ENCODE measurements around the gene IHH. TPM values are rescaled to one million over a fixed set of nuclear protein-coding genes. Genes with fewer than 3 reads are reported as not detected.

IHH gene
- total RNA-seq, 3 donors from 2014 or later (not counting 1 experiment from before 2014, with no cell fraction given): not detected

DNA sequence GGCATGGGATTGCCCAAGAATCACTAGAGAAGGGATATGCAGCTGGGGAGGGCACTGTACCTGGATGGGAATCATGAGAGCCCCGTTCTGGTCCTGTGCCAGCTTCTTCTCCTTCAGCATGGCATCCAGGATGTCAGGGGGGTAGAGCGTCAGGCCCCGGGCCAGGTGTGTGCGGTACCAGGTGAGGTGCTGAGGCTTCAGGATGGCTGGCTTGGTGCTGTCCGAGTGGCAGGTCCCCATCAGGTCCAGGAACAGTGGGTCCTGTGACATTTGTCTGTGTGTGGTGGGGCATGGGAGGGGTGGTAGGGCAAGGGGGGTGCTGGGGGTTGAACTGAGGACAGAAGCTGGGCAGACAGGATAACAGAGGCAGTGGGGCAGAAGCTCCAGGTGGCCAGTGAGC, 32.6 kb downstream of the IHH start:
- Mint-ChIP-seq H3K36me3 (no peaks in the 10 kb centered on the region), H3K4me3 (no peak overlapping the region), H3K27me3 (ENCODE audit: low read depth in 2 of 2) (peaks cover 3 to 10% of the 10 kb centered on the region in 2 donors), H3K4me1 (no peaks in the 10 kb centered on the region), H3K9me3 (no peaks in the 10 kb centered on the region), H3K27ac (no peak overlapping the region)
- H3K4me3 ChIP-seq (ENCODE audit: low read length): no peak overlapping the region
- TF ChIP-seq, protein P1, sequence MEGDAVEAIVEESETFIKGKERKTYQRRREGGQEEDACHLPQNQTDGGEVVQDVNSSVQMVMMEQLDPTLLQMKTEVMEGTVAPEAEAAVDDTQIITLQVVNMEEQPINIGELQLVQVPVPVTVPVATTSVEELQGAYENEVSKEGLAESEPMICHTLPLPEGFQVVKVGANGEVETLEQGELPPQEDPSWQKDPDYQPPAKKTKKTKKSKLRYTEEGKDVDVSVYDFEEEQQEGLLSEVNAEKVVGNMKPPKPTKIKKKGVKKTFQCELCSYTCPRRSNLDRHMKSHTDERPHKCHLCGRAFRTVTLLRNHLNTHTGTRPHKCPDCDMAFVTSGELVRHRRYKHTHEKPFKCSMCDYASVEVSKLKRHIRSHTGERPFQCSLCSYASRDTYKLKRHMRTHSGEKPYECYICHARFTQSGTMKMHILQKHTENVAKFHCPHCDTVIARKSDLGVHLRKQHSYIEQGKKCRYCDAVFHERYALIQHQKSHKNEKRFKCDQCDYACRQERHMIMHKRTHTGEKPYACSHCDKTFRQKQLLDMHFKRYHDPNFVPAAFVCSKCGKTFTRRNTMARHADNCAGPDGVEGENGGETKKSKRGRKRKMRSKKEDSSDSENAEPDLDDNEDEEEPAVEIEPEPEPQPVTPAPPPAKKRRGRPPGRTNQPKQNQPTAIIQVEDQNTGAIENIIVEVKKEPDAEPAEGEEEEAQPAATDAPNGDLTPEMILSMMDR (IDR thresholded peaks at IDR 0.05): no peak
- 81% methylated on average over 5 of the region's 5 CpGs for WGBS (ENCODE audit: insufficient coverage)
- no peaks in the 10 kb centered on the region for H3K36me3 ChIP-seq (ENCODE audit: control insufficient read depth, insufficient read depth, low read length)
- DNase-seq (no peak), ATAC-seq (no peak)
- H3K4me1 ChIP-seq (ENCODE audit: control insufficient read depth, insufficient read depth, low read length): no peaks in the 10 kb centered on the region
- H3K27ac ChIP-seq (ENCODE audit: low read length): no peak overlapping the region
- H3K9me3 ChIP-seq (ENCODE audit: control insufficient read depth, insufficient read depth, low read length): no peaks in the 10 kb centered on the region
- no peaks in the 10 kb centered on the region for H3K27me3 ChIP-seq (ENCODE audit: control insufficient read depth, insufficient read depth, low read length)
- intact Hi-C loops (cut with micrococcal nuclease): no loop called here

DNA sequence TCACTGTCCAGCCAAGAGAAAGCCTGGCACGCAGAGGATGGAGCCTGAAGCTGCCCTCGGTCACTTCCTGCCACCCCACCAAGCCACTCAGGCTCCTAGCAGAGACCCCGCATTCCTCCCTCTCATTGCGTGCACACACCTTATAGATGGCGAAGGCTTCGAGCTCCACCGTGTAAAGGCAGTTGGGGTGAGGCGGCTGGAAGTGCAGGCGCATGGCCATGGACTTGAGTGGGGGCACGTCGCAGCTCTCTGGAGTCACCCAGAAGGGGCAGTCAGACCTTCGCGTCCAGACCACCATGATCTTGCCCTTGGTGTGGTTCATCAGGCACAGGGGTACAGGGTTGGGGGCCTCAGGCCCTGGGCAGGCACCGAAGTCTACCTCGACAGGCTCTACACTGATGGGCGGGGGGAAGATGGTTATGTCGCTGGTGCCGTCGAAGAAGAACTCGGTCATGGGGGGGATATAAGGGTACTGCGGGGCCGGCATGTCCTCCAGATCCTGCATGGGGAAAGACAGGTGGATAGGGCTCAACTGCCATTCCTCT, 33.1 kb downstream of the IHH start:
- Mint-ChIP-seq H3K27me3 (ENCODE audit: low read depth in 2 of 2) (peaks cover 0 to 7% of the 10 kb centered on the region in 2 donors), H3K27ac (no peak overlapping the region), H3K4me3 (no peak overlapping the region), H3K36me3 (no peaks in the 10 kb centered on the region), H3K9me3 (no peaks in the 10 kb centered on the region), H3K4me1 (no peaks in the 10 kb centered on the region)
- H3K36me3 ChIP-seq (ENCODE audit: control insufficient read depth, insufficient read depth, low read length): no peaks in the 10 kb centered on the region
- 89% methylated on average over 22 of the region's 22 CpGs for WGBS (ENCODE audit: insufficient coverage)
- H3K27me3 ChIP-seq (ENCODE audit: control insufficient read depth, insufficient read depth, low read length): no peaks in the 10 kb centered on the region
- no peaks in the 10 kb centered on the region for H3K9me3 ChIP-seq (ENCODE audit: control insufficient read depth, insufficient read depth, low read length)
- no peaks in the 10 kb centered on the region for H3K4me1 ChIP-seq (ENCODE audit: control insufficient read depth, insufficient read depth, low read length)
- DNase-seq (no peak), ATAC-seq (no peak)
- TF ChIP-seq, protein P1 (IDR thresholded peaks at IDR 0.05): no peak
- no peak overlapping the region for H3K27ac ChIP-seq (ENCODE audit: low read length)
- H3K4me3 ChIP-seq (ENCODE audit: low read length): no peak overlapping the region
- intact Hi-C loops (cut with micrococcal nuclease): no loop called here

DNA sequence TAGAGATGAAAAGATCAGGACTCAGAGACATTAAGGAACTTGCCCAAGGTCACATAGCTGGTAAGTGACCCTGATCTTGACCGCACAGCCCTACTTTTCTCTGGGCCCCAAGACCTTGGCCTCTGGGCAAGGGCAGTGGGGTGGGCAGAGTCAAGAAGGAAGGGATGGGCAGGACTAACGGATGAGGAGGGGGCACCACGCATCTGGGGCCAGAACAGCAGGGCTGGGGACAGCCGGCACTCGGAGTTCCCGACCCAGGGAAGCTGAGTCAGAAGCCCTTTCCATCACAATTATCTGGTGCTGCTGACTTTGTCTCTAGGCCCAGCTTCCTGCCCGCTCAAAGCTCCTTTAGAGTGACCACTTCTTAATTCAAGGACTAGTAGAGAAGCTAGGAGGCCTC, 33.8 kb downstream of the IHH start:
- intact Hi-C loops (cut with micrococcal nuclease): no loop called here
- DNase-seq: no peak
- Mint-ChIP-seq H3K27ac (no peak overlapping the region), H3K9me3 (no peaks in the 10 kb centered on the region), H3K27me3 (ENCODE audit: low read depth in 2 of 2) (peaks cover 0 to 3% of the 10 kb centered on the region in 2 donors), H3K36me3 (no peaks in the 10 kb centered on the region), H3K4me1 (no peaks in the 10 kb centered on the region), H3K4me3 (no peak overlapping the region)
- no peak for ATAC-seq
- H3K27ac ChIP-seq (ENCODE audit: low read length): no peak overlapping the region
- no peaks in the 10 kb centered on the region for H3K9me3 ChIP-seq (ENCODE audit: control insufficient read depth, insufficient read depth, low read length)
- H3K36me3 ChIP-seq (ENCODE audit: control insufficient read depth, insufficient read depth, low read length): no peaks in the 10 kb centered on the region
- no peak overlapping the region for H3K4me3 ChIP-seq (ENCODE audit: low read length)
- no peaks in the 10 kb centered on the region for H3K27me3 ChIP-seq (ENCODE audit: control insufficient read depth, insufficient read depth, low read length)
- no peaks in the 10 kb centered on the region for H3K4me1 ChIP-seq (ENCODE audit: control insufficient read depth, insufficient read depth, low read length)
- 80% methylated on average over 7 of the region's 7 CpGs for WGBS (ENCODE audit: insufficient coverage)
- TF ChIP-seq, protein P1 (IDR thresholded peaks at IDR 0.05): no peak
